OCI-LY1 (cell line): ENCODE measurements around the gene COL23A1.

ENCODE experiments used
- H2AFZ ChIP-seq: fragments of 200-600 bp; sonication (generic), shearing (Covaris generic); 2 replicates; pipeline ENCODE4 v1.6.0; 2014; ENCODE audit warnings: antibody characterized with exemption, mild to moderate bottlenecking, low read length
- H3F3A ChIP-seq: fragments of 200-600 bp; sonication (generic), shearing (Covaris generic); 2 replicates; pipeline ENCODE4 v1.6.0; 2014; ENCODE audit warnings: mild to moderate bottlenecking, antibody characterized with exemption, low read length, moderate library complexity; ENCODE audit not compliant: insufficient read depth
- H3K27ac ChIP-seq: fragments of 200-600 bp; sonication (generic); 2 replicates; pipeline ENCODE4 v1.5.1; 2014; ENCODE audit warnings: low read length, mixed run types, mild to moderate bottlenecking, low read depth; ENCODE audit not compliant: poor library complexity, severe bottlenecking
- H3K27me3 ChIP-seq: fragments of 200-600 bp; sonication (generic); 2 replicates; pipeline ENCODE4 v1.6.0; 2014; ENCODE audit warnings: antibody characterized with exemption, mild to moderate bottlenecking, low read length, moderate library complexity; ENCODE audit not compliant: insufficient read depth
- H3K36me3 ChIP-seq: fragments of 200-600 bp; sonication (generic); 2 replicates; pipeline ENCODE4 v1.6.1; 2014; ENCODE audit warnings: mild to moderate bottlenecking, antibody characterized with exemption, low read length, moderate library complexity, mixed read lengths; ENCODE audit not compliant: insufficient read depth
- H3K4me1 ChIP-seq: fragments of 200-600 bp; sonication (generic); 2 replicates; pipeline ENCODE4 v1.5.1; 2014; ENCODE audit warnings: mild to moderate bottlenecking, low read length, moderate library complexity; ENCODE audit not compliant: insufficient read depth, severe bottlenecking
- H3K4me2 ChIP-seq: fragments of 200-600 bp; sonication (generic), shearing (Covaris generic); 2 replicates; pipeline ENCODE4 v1.6.1; 2014; ENCODE audit warnings: low read length
- H3K4me3 ChIP-seq: fragments of 200-600 bp; sonication (generic); 2 replicates; pipeline ENCODE4 v1.5.1; 2014; ENCODE audit warnings: low read length, low read depth, mild to moderate bottlenecking, mixed read lengths; ENCODE audit not compliant: poor library complexity, severe bottlenecking
- H3K79me2 ChIP-seq: fragments of 200-600 bp; shearing (Covaris generic); 2 replicates; pipeline ENCODE4 v1.6.1; 2016; ENCODE audit warnings: mixed run types, low read length, mixed read lengths; ENCODE audit not compliant: insufficient read depth
- H3K9ac ChIP-seq: fragments of 200-600 bp; sonication (generic), shearing (Covaris generic); 2 replicates; pipeline ENCODE4 v1.6.1; 2014; ENCODE audit warnings: mild to moderate bottlenecking, low read length, mixed read lengths
- H3K9me2 ChIP-seq: fragments of 200-600 bp; sonication (generic), shearing (Covaris generic); 2 replicates; pipeline ENCODE4 v1.6.1; 2014; ENCODE audit warnings: low read depth, mild to moderate bottlenecking, low read length, mixed read lengths
- H3K9me3 ChIP-seq: fragments of 200-600 bp; shearing (Covaris generic); 2 replicates; pipeline ENCODE4 v1.6.1; 2014; ENCODE audit warnings: low read length, mixed read lengths
- H4K20me1 ChIP-seq: fragments of 200-600 bp; sonication (generic), shearing (Covaris generic); 2 replicates; pipeline ENCODE4 v1.6.0; 2016; ENCODE audit warnings: mild to moderate bottlenecking, low read length; ENCODE audit not compliant: insufficient read depth
- CTCF ChIP-seq: fragments of 200-600 bp; sonication (generic), shearing (Covaris generic); IDR thresholded peaks from 2 replicates; pipeline ENCODE4 v1.5.1; 2017; ENCODE audit warnings: mild to moderate bottlenecking, antibody characterized with exemption, low read length, moderate library complexity, mixed read lengths
- EZH2 ChIP-seq: fragments of 200-600 bp; sonication (generic), shearing (Covaris generic); IDR thresholded peaks from 2 replicates; pipeline ENCODE4 v1.8.0; 2017; ENCODE audit warnings: borderline replicate concordance, mixed run types, mild to moderate bottlenecking, antibody characterized with exemption, low read length, moderate library complexity, mixed read lengths

Gene COL23A1

GRCh38 chr5:178440181-178440580 is 150.0 kb downstream of the COL23A1 start:
- H3K9ac ChIP-seq: no peak overlapping the region
- no peaks in the 10 kb centered on the region for H3K9me3 ChIP-seq
- H3K9me2 ChIP-seq: no peaks in the 10 kb centered on the region
- no peak overlapping the region for H3K27ac ChIP-seq
- TF ChIP-seq EZH2: no peak
- TF ChIP-seq CTCF: no peak
- H3K27me3 ChIP-seq: no peaks in the 10 kb centered on the region
- H3K4me3 ChIP-seq: no peak overlapping the region
- H3K36me3 ChIP-seq: no peaks in the 10 kb centered on the region
- no peaks in the 10 kb centered on the region for H3K4me1 ChIP-seq
- no peak overlapping the region for H2AFZ ChIP-seq
- H3K79me2 ChIP-seq: no peaks in the 10 kb centered on the region
- H4K20me1 ChIP-seq: no peaks in the 10 kb centered on the region
- no peak overlapping the region for H3K4me2 ChIP-seq
- H3F3A ChIP-seq: no peaks in the 10 kb centered on the region

DNA sequence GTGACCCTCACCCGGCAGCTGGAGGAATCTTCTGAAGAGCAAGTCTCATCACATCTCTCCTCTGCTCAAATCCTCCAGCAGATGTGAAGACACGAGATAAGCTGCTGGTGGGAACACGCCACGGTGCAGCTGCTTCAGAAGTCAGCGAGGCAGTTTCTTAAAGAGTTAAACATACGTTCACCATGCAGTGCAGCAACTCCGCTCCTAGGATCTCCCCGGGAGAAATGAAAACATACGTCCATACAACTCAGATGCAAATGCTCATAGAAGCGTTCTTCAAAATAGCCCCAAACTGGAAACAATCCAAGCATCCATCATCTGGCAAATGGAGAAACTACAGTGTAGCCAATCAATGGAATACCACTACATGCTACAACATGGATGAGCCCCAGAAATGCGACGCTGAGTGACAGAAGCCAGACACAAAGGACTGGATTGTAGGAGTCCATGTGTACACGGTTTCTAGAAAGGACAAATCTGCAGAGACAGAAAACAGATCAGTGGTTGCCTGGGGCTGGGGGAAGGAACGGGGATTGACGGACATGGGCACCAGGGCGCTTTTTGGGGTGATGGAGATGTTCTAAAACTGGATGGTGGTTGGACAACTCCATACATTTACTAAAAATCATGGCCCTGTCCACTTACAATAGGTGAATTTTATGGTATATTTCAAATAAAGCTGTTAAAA is 150.6 kb downstream of the COL23A1 start:
- Histone ChIP-seq H3K4me2 (no peak overlapping the region), H3K4me3 (no peak overlapping the region), H3K27ac (no peak overlapping the region), H3K9me3 (no peaks in the 10 kb centered on the region), H3K79me2 (no peaks in the 10 kb centered on the region), H3K9me2 (no peaks in the 10 kb centered on the region), H3K27me3 (no peaks in the 10 kb centered on the region), H3F3A (no peaks in the 10 kb centered on the region), H3K4me1 (no peaks in the 10 kb centered on the region), H3K36me3 (no peaks in the 10 kb centered on the region), H2AFZ (no peak overlapping the region), H4K20me1 (no peaks in the 10 kb centered on the region), H3K9ac (no peak overlapping the region)
- TF ChIP-seq EZH2 (no peak), CTCF (no peak)

GRCh38 chr5:178438796-178439195 is 151.4 kb downstream of the COL23A1 start:
- no peak overlapping the region for H2AFZ ChIP-seq
- no peaks in the 10 kb centered on the region for H3K9me3 ChIP-seq
- H3K9ac ChIP-seq: no peak overlapping the region
- no peak overlapping the region for H3K27ac ChIP-seq
- H4K20me1 ChIP-seq: no peaks in the 10 kb centered on the region
- H3K36me3 ChIP-seq: no peaks in the 10 kb centered on the region
- H3K27me3 ChIP-seq: no peaks in the 10 kb centered on the region
- TF ChIP-seq CTCF: no peak
- TF ChIP-seq EZH2: no peak
- H3K4me1 ChIP-seq: no peaks in the 10 kb centered on the region
- H3K79me2 ChIP-seq: no peaks in the 10 kb centered on the region
- no peak overlapping the region for H3K4me2 ChIP-seq
- H3K9me2 ChIP-seq: no peaks in the 10 kb centered on the region
- H3K4me3 ChIP-seq: no peak overlapping the region
- no peaks in the 10 kb centered on the region for H3F3A ChIP-seq
